ENCODE results near the gene CEP162.
"Not testable (repeated sequence)": the region's sequence is repeated elsewhere in the genome, so short reads cannot be mapped to it uniquely, and the experiment has no call there.

The CEP162 gene

DNA sequence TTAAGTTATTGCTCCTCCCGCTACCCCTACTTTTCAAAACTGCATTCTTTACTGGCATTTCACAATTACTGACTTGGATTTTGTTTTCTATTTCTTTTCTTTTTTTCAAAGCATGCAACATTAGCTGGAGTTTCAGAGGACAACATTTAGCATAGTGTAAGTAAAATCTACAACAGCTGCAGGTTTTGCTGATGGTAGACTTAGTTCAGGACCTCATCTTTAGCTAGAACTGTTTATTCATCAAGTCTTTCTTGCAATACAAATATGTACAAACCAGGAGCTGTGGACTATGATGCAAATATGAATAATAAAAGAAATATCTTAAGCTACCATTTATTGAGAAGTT is 728 bp upstream of the CEP162 start:
- no peak for DNase-seq

DNA sequence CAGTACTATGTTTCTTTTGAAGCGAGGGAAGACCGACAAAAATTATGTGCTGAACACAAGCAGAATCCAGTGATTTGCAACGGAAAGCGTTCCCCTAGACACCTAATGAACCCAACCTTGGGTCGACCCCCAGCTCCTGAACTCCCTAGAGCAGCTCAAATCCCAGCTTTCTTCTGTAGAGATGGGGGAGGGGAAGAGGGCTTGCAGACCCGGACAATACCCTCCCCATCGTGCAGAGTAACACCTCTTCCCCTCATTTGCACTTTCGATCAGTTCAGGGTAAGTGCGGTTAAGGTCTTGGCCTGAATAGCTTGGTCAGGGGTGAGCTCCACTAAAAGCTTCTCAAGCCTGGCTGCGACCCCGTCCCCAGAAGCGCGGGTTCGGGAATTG is 404 bp downstream of the CEP162 start:
- peak in 1 of 3 donors; percentile 5 for DNase-seq

GRCh38 chr6:84224251-84224650 is 3.2 kb downstream of the CEP162 start:
- no peak for DNase-seq

DNA sequence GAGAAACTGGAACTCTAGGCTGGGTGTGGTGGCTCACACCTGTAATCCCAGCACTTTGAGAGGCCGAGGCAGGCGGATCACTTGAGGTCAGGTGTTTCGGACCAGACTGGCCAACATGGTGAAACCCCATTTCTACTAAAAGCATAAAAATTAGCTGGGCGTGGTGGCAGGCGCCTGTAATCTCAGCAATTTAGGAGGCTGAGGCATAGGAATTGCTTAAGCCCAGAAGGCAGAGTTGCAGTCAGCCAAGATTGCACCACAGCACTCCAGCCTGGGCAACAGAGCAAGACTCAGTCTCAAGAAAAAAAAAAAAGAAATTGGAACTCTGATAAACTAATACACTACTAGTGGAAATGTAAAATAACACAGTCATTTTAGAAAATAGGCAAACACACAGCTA is 3.8 kb downstream of the CEP162 start:
- DNase-seq, result peak in 1 of 3 donors; percentile 7

GRCh38 chr6:84222426-84222825 is 5.0 kb downstream of the CEP162 start:
- no peak for DNase-seq

DNA sequence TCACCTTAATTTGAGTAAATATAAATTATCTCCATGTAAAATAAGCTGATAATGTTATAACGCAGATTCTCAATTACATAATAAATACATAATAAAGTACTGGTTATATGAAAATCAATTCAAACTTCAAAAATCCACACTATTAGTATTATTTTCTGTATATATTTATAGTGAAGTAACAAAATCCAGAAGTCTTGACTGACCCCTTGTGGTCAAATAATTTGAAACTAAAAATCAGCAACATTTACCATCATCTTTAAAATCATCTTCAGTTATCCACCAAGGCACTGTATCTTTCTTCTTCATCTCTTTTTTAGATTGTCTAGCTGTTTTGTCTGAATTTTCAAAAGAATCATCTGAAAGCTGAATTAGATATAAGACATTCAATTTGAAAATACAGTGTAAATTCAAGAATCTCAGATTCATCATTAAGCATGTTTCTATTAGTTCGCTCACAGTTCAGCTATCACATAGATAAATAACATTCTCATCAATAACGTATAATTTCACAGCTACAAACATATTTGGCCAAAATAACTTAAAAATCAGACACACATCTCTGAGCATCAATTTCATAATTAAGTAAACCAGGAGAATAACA is 6.5 kb downstream of the CEP162 start:
- DNase-seq, result peak; percentile 49 to 68 (median 66)

DNA sequence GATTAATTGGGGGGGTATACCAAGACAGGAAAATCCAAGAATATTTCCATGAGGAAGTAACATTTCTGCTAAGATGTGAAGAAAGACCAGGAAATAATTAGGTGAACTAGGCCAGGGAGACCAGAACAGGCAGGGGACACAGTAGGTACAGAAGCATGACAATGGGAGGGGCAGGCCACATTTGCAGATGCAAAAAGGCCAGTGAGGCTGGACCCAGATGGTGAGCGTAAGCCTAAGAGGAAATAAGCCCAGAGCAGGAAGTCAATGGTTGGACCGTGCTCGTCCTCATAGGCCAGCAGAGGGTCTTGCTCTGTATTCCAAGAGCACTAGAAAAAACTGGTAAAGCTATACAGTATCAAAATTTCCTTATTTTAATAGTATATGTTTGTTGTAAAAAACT is 9.4 kb downstream of the CEP162 start:
- DNase-seq, result no peak

GRCh38 chr6:84213217-84213616 is 14.2 kb downstream of the CEP162 start:
- DNase-seq, result no peak

- no peak for DNase-seq
Observed at GRCh38 chr6:84204011-84204410, 23.4 kb downstream of the CEP162 start.

GRCh38 chr6:84199987-84200386 is 27.5 kb downstream of the CEP162 start:
- not testable (repeated sequence) for DNase-seq

DNA sequence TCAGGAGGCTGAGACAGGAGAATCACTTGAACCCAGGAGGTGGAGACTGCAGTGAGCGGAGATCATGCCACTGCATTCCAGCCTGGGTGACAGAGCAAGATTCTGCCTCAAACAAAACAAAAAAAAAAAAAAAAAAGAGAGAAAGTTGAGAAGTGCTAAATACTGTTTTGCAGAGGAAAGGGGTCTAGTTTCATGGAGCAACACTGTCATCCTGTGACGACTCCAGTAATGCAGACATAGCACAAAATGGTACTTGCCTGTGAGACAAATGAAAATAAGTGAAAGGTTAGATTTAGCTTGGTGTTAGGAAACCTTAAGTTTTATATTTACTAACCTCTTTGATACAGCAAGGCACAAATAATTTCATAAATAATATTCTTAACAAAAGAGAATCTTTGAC is 29.7 kb downstream of the CEP162 start:
- DNase-seq, result no peak

- peak in 2 of 3 donors; percentile 5 to 20 for DNase-seq
Observed at GRCh38 chr6:84193114-84193708, 34.2 kb downstream of the CEP162 start.

GRCh38 chr6:84191802-84192201 is 35.6 kb downstream of the CEP162 start:
- DNase-seq, result no peak

- not testable (repeated sequence) for DNase-seq
Observed at GRCh38 chr6:84189356-84189755, 38.1 kb downstream of the CEP162 start.

- no peak for DNase-seq
Observed at GRCh38 chr6:84183430-84183829, 44.0 kb downstream of the CEP162 start.

DNA sequence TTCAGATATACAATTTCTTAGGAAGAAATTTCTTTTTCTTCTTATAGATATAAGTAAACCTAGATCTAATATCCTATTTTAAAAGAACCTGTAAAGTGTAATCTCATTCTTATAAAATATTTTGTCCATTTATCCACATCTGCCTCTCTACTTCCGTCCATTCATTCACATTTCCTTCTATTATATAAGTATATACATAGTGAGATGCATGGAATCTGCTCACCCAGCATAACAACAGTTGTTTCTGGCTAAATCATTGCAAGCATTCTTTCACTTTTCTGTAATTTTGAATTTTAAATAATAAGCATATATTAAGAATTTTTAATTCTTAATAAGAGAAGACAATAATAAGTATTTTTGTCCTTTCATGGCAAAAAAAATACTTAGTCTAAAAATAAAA is 45.4 kb downstream of the CEP162 start:
- no peak for DNase-seq

DNA sequence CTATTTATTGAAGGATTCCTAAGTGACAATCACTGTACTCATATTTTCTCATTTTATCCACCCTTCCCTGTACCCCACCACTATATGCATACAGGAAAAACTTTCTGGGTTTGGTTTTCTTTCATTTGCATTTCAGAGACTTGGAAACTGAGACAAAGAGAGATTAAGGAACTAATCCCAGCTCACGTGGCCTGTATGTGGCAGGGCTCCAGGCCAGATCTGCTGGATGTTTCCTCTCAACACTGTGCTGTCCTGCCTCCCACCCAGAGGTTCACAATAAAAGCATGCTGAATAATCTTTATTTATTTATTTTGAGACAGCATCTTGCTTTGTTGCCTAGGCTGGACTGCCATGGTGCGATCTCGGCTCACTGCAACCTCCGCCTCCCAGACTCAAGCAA is 50.2 kb downstream of the CEP162 start:
- DNase-seq, result peak in 2 of 3 donors; percentile 4 to 10

DNA sequence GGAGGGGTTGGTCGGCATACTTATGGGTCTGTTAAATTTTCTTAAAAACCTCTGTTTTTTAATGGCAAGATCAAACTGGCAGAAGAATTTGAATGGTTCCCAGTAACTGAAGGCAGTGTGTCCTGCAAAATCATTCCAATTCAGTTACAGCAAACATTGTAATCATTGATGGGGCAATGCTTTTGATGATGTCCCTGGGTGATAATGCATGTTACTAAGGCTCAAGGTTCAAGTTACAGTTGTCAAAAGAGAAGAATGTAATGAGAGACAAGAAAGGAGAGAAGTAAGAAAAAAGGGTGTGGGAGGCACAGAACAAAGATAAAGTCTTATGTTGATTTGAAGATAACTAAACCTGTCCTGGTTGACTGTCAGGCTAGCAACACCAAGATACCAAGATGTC is 54.9 kb downstream of the CEP162 start:
- no peak for DNase-seq

DNA sequence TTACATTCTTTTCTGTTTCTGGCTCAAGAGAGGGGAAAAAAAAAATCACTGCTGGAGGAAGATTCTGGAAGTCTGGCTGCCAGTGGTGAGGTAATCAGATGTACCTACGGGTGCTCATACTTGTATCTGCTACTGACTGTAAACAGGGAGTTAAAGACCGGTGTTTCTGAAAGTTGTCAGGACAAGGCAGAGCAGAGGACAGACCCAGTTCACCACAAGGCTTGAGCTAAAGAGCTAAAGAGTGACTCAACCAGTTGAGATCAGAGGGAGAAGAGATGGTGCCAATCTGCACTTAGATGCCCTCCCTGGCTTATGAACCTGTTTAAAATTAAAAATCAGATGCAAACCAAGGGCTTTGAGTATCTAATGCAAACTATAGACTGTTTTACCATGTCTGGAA is 55.4 kb downstream of the CEP162 start:
- no peak for DNase-seq

DNA sequence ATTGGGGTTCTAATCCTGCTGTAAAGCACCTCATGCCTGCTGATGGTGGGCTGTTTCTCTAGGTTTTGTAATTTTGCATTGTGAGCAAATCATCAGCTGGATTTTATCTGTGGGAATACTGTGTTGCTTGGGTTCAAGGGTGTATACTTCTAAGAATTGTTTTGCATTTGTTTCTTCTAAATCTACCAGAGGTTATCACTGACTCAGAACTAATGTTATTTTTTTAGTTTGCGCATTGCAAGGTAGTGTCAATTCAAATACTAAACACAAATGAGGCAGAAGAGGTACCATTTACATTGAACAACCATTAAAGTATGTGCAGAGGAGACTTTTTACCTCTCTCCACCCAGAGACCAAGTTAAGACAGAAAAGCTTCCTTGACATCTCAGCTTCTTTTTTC is 60.0 kb downstream of the CEP162 start:
- DNase-seq, result no peak

DNA sequence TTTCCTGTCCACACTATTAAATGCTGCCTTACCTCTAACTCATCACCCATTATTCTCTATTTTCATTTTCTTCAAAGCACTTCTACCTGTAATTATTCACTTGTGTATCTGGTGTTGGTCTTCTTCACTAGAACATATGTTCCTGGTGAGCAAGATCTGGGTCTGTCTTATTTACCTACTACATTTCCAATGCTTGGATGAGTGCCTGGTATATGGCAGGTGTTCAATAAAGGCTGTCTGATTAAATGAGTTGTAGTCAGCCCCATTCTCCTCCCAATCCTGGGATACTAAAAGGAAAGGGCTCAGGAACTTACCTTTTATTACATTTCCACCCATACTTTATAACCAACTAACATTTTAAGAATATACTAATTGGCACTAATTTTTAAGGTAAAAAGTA is 61.0 kb downstream of the CEP162 start:
- DNase-seq, result no peak

GRCh38 chr6:84164328-84164727 is 63.1 kb downstream of the CEP162 start:
- not testable (repeated sequence) for DNase-seq

DNA sequence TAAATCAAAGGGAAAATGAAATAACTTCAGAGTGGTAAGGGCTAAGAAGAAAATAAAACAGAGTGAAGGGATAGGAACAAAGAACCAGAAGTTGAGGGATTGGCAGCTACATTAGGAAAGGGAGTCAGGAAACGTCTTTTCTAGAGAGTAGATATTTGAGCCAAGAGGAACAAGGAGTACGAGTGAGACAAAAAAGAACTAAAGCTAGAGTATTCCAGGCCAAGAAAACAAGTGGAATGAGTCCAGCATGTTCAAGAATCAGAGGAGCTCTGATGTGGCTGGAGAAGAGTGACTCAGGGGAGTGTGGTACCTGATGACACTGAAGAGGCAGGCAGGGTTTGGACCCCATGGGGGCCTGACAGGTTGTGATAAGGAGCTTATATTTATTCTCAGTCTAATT is 66.3 kb downstream of the CEP162 start:
- no peak for DNase-seq

- DNase-seq, result no peak
Observed at GRCh38 chr6:84156306-84156705, 71.1 kb downstream of the CEP162 start.

GRCh38 chr6:84151669-84152068 is 75.8 kb downstream of the CEP162 start:
- DNase-seq, result peak; percentile 5 to 25 (median 13)
